GM06990 (cell line): ENCODE measurements around the gene AP1S2.

Experiments used
- DNase-seq: peaks from one replicate; pipeline ENCODE4 v3.0.0-alpha.2; 2011; ENCODE audit not compliant: insufficient read length; ENCODE audit errors: extremely low read depth
- H3K27me3 ChIP-seq: replicated peaks from 2 replicates; pipeline ENCODE4 v1.6.0; 2011; ENCODE audit warnings: low read length; ENCODE audit not compliant: control insufficient read depth, insufficient read depth
- H3K36me3 ChIP-seq: 2 replicates; pipeline ENCODE4 v1.5.1; 2011; ENCODE audit warnings: low read length; ENCODE audit not compliant: control insufficient read depth, insufficient read depth
- H3K4me3 ChIP-seq: replicated peaks from 2 replicates; pipeline ENCODE4 v1.5.1; 2011; ENCODE audit warnings: low read depth, mild to moderate bottlenecking, control low read depth, low read length
- CTCF ChIP-seq: IDR thresholded peaks from 2 replicates; pipeline ENCODE4 v1.5.1; 2011; ENCODE audit warnings: low read length, control low read depth, mild to moderate bottlenecking, inconsistent platforms; ENCODE audit not compliant: insufficient read depth, poor library complexity, severe bottlenecking

Gene AP1S2

GRCh38 chrX:15815779-15816437 lies 38.7 kb downstream of the AP1S2 start:
- Histone ChIP-seq H3K36me3 (peaks cover 26% of the 10 kb centered on the region), H3K27me3 (no peaks in the 10 kb centered on the region), H3K4me3 (no peak overlapping the region)
- DNase-seq: no peak
- TF ChIP-seq CTCF: peak; percentile 49

- TF ChIP-seq CTCF: no peak
- no peak for DNase-seq
- peaks cover 22% of the 10 kb centered on the region for H3K36me3 ChIP-seq
- no peak overlapping the region for H3K4me3 ChIP-seq
- no peaks in the 10 kb centered on the region for H3K27me3 ChIP-seq
These were observed 39.7 kb downstream of the AP1S2 start for GRCh38 chrX:15814771-15815365.

DNA sequence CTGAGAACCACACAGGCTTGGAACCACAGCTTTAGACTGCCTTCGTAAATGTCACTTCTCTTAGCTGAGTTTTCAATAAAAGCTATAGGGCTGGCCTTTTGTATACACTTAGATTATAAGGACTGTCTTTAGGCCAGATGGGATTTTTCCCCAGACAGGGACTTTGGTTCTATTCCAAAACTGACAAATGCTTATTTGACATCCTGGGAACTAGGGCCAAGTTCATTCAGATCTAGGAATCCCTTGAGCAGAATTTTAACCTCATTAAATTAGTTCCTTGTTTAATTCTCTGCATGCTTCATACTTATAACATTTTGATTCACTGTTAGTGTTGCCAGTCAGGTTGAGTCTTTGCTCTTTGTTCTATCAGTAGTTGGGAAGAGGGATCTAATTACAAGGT lies 41.2 kb downstream of the AP1S2 start:
- no peak for DNase-seq
- Histone ChIP-seq H3K4me3 (no peak overlapping the region), H3K27me3 (no peaks in the 10 kb centered on the region), H3K36me3 (peaks cover 25% of the 10 kb centered on the region)
- no peak for TF ChIP-seq CTCF

DNA sequence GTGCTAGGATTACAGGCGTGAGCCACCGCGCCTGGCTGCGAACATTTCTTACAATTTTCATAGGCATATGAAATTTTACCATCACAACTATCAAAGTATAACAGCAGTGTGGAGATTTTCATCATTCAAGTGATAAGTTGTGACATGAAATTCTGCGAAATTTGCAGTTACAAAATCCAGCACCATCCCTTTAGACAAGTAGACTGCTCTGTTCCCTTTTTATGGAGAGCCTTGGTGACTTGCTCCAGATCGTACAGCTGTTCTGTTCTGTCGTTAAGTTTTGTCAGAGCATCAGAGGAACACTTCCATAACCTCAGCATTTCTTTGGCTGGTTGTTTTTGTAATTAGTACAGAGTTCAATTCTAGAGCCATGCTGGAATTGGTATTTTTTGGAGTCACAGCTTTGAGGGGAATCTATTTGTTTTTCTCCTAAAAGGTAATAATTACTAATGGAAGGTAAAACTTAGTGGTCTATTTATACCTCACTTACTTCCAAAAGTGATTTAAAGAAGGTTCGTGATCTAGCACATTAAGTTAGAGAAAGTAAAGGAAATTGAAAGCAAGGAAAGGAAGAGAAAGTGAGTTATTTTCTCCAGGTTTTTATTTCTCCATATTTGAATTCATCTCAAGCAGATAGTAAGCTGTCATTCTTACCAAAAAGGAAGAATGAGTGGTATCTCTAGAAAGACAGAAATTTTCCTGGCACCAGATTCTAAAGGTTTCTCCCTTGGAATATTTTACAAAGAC lies 42.2 kb downstream of the AP1S2 start:
- Histone ChIP-seq H3K4me3 (no peak overlapping the region), H3K36me3 (peaks cover 25% of the 10 kb centered on the region), H3K27me3 (no peaks in the 10 kb centered on the region)
- DNase-seq: no peak
- no peak for TF ChIP-seq CTCF

- H3K36me3 ChIP-seq: peaks cover 13% of the 10 kb centered on the region
These were observed 46.4 kb downstream of the AP1S2 start for GRCh38 chrX:15808254-15808653.

More at GRCh38 chrX:15808254-15808653, 46.4 kb downstream of the AP1S2 start:
- no peak overlapping the region for H3K4me3 ChIP-seq
- DNase-seq: no peak
- no peaks in the 10 kb centered on the region for H3K27me3 ChIP-seq
- no peak for TF ChIP-seq CTCF
